Measurements from ENCODE around the gene NR3C1. TPM values are rescaled to one million over a fixed set of nuclear protein-coding genes. Genes with fewer than 3 reads are reported as not detected.
"Not testable (repeated sequence)": the region's sequence is repeated elsewhere in the genome, so short reads cannot be mapped to it uniquely, and the experiment has no call there.

The NR3C1 gene
- polyA plus RNA-seq, 4 donors, result 37.5 to 42.2 (median 38.4) TPM

DNA sequence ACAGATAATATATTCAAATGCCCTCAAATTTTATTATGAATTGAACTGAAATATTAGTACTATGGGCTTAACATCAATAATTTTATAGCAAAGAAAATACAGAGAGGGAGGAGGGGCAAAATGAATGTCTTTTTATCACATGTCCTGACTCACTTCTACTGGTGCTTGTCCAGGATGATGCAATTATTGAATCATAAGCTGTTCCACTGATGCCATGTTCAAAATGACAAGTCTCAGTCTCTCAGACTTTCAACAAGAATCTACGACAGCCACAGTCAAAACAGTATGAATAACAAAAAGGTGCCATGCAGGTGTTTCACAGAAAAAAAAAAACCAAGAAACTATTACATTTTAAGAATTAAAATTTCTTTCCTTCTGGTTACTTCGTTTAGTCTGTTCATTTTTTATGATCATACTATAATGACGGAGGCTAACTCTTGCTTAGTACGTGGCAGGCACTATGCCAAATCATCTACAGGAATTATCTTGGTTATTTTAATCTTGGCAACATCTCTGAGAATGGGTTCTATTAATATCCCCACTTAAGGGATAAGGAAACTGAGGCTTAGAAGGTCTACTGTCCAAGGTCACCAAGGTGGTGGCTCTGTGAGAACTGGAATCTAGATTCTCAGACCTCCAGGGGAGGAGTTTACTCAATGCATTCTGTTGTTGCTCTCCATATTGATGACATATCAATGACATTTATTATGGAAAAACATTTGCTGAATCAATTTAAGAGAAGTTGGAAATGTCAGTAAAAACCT, 61.5 kb downstream of the NR3C1 start:
- no peak for DNase-seq (ENCODE audit: low read depth in 4 of 4, low spot score in 3 of 4)

DNA sequence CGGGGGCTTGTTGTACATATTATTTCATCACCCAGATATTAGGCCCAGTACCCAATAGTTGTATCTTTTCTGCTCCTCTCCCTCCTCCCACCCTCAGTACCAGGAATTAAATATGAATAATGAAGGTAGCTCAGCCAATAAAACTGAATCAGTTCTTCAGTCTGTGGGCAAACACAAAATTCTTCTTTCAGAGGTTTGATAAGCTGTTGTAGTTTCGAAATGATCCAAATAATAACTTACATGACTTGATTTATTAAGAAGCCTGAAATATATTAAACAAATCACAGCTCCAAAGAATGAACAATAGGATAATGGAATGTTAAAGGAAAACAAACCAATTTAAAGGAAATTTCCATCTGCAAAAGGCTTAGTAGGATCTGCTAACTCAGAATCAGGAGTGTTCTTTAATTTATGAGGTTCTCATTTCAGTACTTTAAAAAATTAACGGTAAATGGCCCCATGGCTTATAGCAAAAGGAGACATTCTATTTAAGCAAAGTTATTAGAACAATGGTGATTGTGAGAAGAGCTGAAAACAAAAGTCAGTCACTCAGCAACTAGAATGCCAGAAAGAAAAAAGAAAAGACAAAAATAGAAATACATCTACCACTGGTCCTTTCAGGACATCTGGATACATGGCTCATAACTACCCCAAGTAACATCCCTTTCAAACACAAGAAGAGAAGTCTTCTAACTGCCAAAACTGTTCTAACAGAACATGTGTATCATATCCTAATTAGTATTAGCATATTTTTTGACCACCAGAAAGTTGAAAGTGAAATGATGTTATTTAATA, 62.4 kb downstream of the NR3C1 start:
- no peak for DNase-seq (ENCODE audit: low read depth in 4 of 4, low spot score in 3 of 4)

DNA sequence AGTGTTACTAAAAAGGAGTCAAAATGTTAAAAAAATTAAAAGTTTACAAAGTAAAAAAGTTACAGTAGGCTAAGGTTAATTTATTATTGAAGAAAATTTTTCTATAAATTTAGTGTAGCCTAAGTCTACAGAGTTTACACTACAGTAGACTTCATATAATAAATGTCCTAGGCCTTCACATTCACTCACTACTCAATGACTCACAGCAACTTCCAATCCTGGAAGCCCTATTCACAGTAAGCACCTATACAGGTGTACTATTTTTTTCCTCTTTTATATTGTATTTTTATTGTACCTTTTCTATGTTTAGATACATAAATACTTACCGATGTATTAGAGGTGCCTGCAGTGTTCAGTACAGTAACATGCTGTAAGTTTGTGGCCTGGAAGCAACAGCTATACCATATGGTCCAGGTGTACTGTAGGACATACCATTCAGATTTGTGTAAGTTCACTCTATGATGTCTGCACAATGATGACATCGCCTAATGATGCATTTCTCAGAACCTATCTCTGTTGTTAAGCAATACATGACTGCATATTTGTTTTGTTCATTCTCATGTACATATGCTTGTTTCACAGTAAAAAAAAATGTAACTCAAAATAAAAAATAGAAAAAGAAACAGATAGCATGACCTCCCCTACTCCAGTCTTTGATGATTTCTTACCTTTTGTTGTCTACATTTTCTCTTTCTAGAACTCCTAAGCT, 64.7 kb downstream of the NR3C1 start:
- DNase-seq (ENCODE audit: low read depth in 4 of 4, low spot score in 3 of 4), result no peak

DNA sequence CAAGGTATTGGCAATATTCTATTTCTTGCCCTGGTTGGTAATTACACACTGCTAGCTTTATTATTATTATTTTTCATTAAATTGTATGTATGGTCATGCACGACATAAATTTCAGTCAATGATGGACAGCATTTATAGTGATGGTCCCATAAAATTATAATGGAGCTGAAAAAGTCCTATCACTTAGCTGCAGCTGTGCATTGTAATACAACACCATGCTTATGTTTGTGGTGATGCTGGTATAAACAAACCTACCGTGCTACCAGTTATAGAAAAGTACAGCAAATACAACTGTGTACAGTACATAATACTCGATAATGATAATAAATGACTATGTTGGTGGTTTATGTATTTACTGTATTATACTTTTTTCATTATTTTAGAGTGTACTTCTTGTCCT, 65.5 kb downstream of the NR3C1 start:
- DNase-seq (ENCODE audit: low read depth in 4 of 4, low spot score in 3 of 4), result no peak

DNA sequence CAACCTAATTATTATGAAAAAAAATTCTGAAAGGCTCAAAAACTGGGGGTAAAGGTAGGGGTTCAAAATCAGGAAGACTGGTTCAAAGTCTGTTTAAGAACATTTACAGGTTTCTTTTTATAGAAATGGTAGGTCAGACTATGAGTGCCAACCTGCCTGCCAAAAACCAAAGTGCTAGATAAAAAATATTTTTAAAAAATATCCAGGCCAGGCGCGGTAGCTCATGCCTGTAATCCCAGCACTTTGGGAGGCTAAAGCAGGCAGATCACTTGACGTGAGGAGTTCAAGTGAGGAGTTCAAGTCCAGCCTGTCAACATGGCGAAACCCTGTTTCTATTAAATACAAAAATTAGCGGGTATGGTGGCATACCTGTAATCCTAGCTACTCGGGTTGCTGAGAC, 67.0 kb downstream of the NR3C1 start:
- no peak for DNase-seq (ENCODE audit: low read depth in 4 of 4, low spot score in 3 of 4)

DNA sequence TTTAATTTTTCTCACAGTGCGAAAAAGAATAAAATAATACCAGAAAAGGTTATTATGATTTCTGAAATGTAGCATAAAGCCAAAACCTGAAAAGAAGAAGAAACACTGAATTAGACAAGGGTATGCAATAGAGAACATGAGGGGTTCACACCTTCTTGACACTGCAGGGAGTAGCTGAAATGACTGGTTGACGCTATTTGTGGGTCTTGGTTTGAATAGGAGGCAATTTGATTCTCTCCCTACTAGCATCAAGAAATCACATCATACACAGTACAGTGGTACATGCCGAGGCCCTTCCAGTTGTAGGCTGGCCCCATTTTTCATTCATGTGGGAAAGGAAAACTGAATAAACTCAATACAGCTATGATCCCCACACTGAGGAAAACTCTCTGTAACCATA, 68.6 kb downstream of the NR3C1 start:
- no peak for DNase-seq (ENCODE audit: low read depth in 4 of 4, low spot score in 3 of 4)

DNA sequence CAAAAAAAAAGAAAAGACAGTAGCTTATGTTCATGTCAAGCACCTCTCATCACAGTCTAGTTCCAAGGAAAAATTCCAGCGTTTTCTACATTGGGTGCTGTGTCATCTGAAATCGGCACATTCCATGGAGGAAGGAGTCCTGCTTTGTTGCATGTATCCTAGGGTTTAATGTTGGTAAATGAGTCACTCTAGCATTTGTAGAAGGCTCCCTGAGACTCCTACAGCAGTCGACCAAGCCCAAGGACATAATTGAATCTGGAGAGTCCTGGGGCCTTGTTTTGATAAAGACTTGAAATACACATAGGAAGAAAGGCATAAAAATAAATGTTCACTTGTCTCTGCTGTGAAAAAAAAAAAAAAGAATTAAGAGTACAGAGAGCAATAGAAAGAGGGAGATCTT, 69.1 kb downstream of the NR3C1 start:
- not testable (repeated sequence) for DNase-seq (ENCODE audit: low read depth in 4 of 4, low spot score in 3 of 4)

DNA sequence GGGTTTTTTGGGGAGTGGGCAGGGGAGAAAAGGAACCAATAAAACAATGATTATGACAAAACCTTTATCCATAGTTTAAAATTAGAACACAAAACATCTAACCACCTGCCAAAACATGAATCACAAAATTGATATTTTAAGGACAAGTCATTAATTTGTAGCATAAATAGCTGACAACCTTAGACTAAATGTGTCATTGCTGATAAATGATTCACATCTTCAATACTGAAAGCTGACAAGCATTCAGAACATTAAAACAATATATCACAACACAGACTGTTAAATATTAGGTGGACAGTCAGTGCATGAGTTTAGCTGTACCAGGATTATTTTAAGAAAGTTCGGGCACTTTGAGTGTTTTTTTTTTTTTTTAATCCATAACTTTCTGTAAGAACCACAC, 71.5 kb downstream of the NR3C1 start:
- DNase-seq (ENCODE audit: low read depth in 4 of 4, low spot score in 3 of 4), result no peak

DNA sequence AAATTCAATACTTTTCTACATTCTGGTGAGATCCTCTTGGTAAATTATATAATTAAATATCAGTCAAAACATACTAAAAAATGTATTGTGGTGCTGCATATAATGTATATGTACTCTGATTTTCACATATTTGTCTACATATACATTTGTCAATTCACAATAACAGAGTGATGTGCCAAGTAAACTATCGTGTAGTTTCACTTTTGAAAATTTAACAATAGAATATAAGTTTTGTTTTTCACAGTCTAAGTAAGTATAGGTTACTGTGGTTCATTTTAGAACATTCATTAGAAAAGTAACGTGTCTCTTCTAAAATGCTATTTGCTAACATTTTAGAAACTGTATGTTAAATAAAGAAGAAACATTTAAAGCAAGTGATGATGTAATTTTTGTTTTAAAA, 73.6 kb downstream of the NR3C1 start:
- no peak for DNase-seq (ENCODE audit: low read depth in 4 of 4, low spot score in 3 of 4)

DNA sequence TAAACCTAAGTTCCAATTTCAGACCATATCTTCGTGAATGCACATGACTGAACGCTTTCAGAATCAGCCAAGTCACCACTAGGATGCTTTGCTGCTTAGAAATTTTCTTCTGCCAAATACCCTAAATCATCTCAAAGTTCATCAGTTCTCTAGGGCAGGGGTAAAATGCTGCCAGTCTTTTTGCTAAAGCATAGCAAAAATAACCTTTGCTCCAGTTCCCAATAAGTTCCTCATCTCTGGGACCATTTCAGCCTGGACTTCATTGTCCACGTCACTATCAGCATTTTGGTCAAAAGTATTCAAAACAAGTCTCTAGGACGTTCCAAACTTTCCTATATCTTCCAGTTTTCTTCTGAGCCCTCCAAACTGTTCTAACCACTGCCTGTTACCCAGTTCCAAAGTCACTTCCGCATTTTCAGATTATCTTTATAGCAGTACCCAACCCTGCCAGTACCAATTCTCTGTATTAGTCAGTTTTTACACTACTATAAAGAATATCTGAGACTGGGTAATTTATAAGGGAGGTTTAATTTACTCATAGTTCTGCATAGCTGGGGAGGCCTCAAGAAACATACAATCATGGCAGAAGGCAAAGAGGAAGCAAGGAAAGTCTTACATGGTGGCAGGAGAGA, 74.8 kb downstream of the NR3C1 start:
- no peak for DNase-seq (ENCODE audit: low read depth in 4 of 4, low spot score in 3 of 4)

DNA sequence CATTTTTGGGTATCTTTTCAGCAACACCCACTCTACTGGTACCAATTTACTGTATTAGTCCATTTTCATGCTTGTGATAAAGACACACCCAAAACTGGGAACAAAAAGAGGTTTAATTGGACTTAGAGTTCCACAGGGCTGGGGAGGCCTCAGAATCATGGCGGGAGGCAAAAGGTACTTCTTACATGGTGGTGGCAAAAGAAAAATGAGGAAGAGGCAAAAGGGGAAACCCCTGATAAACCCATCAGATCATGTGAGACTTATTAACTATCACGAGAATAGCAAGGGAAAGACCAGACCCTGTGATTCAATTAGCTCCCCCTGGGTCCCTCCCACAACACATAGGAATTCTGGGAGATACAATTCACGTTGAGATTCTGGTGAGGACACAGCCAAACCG, 78.4 kb downstream of the NR3C1 start:
- not testable (repeated sequence) for DNase-seq (ENCODE audit: low read depth in 4 of 4, low spot score in 3 of 4)

DNA sequence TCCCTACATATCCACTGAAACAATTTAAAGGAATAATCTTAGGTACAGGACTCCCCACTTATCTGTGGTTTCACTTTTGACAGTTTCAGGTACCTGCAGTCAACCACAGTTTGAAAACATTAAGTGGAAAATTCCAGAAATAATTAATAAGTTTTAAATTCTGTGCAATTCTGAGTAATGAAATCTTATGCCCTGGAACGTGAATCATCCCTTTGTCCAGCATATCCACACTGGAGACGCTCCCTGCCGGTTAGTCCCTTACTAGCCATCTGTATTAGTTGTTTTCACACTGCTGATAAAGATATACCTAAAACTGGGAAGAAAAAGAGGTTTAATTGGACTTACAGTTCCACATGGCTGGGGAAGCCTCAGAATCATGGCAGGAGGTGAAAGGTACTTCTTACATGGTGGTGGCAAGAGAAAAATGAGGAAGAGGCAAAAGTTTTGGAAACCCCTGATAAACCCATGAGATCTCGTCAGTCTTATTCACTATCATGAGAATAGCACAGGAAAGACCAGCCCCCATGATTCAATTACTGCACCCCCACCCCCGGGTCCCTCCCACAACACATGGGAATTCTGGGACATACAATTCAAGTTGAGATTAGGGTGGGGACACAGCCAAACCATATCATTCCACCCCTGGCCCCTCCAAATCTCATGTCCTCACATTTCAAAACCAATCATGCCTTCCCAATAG, 80.4 kb downstream of the NR3C1 start:
- DNase-seq (ENCODE audit: low read depth in 4 of 4, low spot score in 3 of 4), result not testable (repeated sequence)

DNA sequence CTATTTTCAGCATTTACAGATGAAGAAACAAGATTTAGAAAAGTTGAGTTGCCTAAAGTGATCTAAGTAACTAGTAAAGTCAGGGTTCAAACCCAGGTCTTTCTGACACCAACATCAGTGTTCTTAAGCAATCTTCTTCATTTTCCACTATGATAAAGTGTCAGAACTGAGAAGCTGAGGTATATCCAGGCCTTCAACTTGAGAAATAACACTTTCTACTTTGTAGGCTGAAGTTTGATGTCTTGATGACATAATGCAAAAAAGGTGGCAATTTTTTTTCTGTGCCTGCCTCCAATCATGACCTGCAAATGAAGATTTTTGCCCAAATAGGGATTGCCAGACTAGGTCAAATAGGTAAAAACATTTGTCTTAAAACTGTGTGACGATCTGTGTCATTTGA, 81.3 kb downstream of the NR3C1 start:
- no peak for DNase-seq (ENCODE audit: low read depth in 4 of 4, low spot score in 3 of 4)

DNA sequence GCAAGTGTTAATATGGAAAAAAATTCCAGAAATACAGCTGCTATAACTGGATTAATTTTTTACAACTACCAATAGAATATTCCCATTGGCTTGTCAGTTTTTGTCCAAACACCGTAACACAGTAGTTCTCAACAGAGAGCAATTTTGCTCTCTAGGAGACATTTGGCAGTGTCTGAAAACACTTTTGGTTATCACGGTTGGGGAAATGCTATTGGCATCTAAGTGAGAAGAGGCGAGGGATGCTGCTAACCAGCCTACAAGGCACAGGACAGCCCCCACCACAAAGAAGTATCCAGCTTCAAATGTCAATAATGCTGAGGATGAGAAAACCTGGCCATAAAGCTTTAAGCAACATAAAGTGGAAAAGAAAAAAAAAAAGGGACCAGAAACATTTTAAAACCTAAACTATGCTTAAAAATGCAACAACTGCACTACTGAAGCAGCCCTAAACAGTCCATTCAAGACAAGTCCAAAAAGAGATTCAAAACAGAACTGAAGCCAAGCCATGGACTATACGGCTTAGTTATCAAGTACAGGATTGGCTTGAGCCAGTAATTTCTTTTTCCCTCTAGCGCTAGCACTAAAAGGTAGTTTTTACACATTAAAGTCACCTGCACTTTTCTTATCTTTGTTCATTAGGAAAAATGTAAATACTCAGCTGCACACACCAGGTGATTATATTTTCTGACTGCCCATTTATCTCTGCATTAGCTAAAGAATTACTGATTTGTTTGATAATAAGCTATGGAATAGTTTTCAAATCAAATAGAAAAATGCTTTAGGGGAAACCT, 83.9 kb downstream of the NR3C1 start:
- DNase-seq (ENCODE audit: low read depth in 4 of 4, low spot score in 3 of 4), result no peak

DNA sequence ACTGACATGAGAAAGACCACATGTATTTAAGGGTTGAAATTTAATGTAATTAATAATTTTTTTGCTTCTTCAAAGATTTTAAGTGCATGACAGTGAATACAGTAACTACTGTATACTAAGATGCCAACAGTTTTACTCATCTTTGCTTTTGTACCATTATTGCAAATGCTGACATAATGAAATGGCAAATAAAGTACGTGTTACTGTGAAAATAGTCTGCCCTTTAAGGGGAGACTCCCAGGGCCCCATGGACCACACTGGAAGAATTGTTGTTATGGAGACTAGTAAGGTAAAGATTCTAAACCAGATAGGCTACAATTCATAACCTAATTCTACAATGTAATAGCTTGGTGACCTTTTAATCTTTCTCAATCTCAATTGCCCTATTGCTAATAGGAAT, 84.7 kb downstream of the NR3C1 start:
- DNase-seq (ENCODE audit: low read depth in 4 of 4, low spot score in 3 of 4), result no peak

DNA sequence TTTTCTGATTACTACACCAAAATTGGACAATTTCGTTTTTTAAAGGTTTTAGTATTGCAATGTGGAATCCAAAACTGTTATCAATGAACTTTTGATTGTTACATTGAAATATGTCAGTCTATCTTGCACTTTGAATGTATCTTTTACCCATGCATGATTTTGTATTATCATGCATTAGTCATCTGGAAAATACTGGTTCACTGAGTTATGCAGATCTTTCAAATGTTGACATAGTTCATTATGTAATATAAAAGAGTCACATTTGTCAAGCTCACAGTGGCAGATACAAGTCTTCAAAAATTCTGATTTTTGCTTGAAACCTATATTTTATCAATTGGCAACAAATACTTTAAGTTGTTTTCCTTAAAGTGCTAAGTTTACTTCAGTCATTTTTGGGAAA, 85.2 kb downstream of the NR3C1 start:
- no peak for DNase-seq (ENCODE audit: low read depth in 4 of 4, low spot score in 3 of 4)

DNA sequence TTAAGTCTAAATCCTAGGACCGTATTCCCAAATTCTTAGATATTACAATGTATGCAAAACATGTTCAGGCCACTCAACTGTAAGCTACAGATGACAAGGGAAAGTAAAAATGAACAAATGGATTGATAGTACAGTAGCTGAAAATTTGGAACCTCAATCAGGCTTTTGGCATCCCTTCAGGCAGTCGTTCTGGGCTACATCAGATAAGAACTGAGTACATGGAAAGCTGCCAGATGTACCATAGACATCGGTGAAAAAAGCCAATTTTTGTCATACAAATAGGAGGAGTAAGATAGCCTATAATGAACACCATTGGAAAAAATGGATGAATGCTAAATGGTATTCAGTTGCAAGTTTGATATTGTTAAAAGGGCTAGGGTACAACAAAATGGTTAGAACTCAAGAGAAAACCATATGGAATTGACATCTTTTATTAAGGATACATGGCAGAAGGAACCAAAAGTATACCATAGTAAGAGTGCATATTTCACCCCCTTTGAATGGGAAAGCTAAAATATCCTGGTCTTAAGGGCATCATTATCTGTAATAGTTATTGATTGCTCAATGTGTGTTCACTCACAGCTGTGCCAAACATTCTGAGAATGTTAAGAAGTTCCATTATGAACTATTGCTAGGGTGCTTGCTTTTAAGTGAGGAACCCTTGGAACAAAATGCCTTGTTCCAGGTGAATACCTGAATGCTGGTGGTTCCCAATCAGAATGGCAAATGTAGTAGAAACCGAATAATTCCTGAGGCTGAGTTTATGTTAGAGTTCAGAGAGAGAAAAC, 86.4 kb downstream of the NR3C1 start:
- DNase-seq (ENCODE audit: low read depth in 4 of 4, low spot score in 3 of 4), result no peak

DNA sequence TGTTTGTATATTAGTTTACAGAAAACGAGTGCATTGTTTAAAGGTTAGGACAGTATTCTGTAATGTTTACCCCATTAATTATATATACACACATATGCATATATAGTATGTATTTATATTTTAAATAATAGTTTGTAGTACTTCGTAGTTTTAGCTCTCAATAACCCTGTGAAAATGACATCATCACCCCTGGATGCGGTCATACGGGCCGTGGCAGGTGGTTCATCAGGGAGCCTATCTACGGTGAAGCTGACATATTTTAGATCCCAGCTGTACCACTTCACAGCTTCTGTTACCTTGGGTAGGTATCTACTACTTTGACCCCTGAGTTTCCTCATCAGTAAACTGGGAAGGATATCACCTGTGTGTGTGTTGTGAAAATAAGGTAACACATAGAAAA, 87.1 kb downstream of the NR3C1 start:
- no peak for DNase-seq (ENCODE audit: low read depth in 4 of 4, low spot score in 3 of 4)

DNA sequence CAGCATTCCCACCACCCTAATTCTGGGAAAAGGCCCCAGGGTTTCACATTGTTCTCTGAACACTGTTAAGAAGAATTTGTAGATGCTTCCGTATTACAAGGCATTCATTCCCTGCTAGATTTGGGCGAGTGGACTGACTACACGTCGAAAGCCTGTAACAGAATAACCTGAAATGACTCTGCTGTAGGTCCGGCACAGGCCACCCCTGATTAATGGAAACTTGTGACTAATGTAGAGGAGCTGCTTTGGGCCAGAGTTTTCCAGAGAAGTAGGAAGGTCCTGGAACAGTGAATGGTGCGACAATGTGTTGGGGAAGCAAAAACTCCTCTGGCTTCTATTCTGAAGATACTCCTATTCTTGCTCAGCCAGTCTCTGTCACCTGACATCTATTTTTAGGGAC, 87.6 kb downstream of the NR3C1 start:
- DNase-seq (ENCODE audit: low read depth in 4 of 4, low spot score in 3 of 4), result no peak
